IMR-90 (cell line): Measurements from ENCODE around the gene PEA15.

Experiments used
- BHLHE40 ChIP-seq: fragments of 150-350 bp; IDR thresholded peaks from 2 replicates; pipeline ENCODE4 v1.6.1; 2016; ENCODE audit warnings: mild to moderate bottlenecking, low read depth, low read length
- MAFK ChIP-seq: IDR thresholded peaks from 2 replicates; pipeline ENCODE4 v1.6.1; 2012; ENCODE audit warnings: low read depth, low read length, improper control_type of control experiment
- MXI1 ChIP-seq: IDR thresholded peaks from 2 replicates; pipeline ENCODE4 v1.6.1; 2012; ENCODE audit warnings: low read depth, mild to moderate bottlenecking, low read length, moderate library complexity, borderline replicate concordance
- POLR2A ChIP-seq: IDR thresholded peaks from 2 replicates; pipeline ENCODE4 v1.6.1; 2012; ENCODE audit warnings: mild to moderate bottlenecking, low read depth, low read length
- RAD21 ChIP-seq: IDR thresholded peaks from 2 replicates; pipeline ENCODE4 v1.6.1; 2012; ENCODE audit warnings: low read length, improper control_type of control experiment
- RFX5 ChIP-seq: IDR thresholded peaks from 2 replicates; pipeline ENCODE4 v1.8.0; 2012; ENCODE audit warnings: low read depth, mild to moderate bottlenecking, low read length, moderate library complexity
- SMC3 ChIP-seq: fragments of 150-350 bp; IDR thresholded peaks from 2 replicates; pipeline ENCODE4 v1.6.1; 2016; ENCODE audit warnings: low read depth, mild to moderate bottlenecking, antibody characterized with exemption, low read length, moderate library complexity
- TF ChIP-seq, protein P1 (sequence below): conservative IDR thresholded peaks from 2 replicates; pipeline ENCODE4 v1.5.1; 2012; ENCODE audit warnings: mild to moderate bottlenecking, low read depth, low read length, improper control_type of control experiment
- TF ChIP-seq, protein P2 (sequence below): fragments of 150-350 bp; IDR thresholded peaks from 2 replicates; pipeline ENCODE4 v1.6.1; 2016; ENCODE audit warnings: low read depth, mild to moderate bottlenecking, low read length, moderate library complexity, borderline replicate concordance

DNA sequence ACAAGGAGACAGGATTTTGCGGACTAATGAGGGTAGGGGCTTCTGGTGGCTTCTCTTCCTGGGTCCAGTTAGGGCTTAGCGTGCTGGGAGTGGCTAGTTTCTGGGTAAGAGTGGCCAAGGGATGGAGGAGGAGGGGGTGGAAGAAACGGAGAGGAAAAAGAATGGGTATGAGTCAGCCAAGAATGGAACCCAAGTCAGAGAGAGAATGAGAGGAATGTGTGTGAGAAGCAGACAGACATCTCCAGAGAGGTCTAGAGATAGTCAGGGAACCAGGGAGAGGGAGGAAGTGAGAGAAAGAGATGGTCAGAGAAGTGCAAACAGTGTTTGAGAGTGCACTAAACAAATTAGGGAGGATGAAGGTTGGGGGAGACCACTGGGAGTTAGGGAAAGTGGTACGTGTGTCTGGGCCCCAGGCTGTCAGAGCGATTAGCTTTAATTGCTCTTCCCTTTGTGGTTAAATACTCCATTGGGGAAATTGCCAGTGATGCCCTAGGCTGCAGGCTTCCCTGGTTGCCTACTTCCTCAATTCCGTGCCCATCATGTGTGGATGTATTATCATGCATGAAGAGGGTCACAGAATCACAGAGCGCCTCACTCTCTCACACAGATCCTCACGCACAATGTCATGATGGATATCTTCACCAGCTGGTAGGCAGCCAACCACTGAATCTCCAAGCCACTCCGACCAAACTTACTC lies 1.4 kb downstream of the PEA15 start:
- TF ChIP-seq, protein P1, sequence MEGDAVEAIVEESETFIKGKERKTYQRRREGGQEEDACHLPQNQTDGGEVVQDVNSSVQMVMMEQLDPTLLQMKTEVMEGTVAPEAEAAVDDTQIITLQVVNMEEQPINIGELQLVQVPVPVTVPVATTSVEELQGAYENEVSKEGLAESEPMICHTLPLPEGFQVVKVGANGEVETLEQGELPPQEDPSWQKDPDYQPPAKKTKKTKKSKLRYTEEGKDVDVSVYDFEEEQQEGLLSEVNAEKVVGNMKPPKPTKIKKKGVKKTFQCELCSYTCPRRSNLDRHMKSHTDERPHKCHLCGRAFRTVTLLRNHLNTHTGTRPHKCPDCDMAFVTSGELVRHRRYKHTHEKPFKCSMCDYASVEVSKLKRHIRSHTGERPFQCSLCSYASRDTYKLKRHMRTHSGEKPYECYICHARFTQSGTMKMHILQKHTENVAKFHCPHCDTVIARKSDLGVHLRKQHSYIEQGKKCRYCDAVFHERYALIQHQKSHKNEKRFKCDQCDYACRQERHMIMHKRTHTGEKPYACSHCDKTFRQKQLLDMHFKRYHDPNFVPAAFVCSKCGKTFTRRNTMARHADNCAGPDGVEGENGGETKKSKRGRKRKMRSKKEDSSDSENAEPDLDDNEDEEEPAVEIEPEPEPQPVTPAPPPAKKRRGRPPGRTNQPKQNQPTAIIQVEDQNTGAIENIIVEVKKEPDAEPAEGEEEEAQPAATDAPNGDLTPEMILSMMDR, result no peak
- TF ChIP-seq RAD21 (no peak), POLR2A (peak; percentile 49; the same call in 1 of the 2 replicates), MXI1 (no peak), SMC3 (no peak), MAFK (no peak), BHLHE40 (no peak), RFX5 (no peak)
- TF ChIP-seq, protein P2, sequence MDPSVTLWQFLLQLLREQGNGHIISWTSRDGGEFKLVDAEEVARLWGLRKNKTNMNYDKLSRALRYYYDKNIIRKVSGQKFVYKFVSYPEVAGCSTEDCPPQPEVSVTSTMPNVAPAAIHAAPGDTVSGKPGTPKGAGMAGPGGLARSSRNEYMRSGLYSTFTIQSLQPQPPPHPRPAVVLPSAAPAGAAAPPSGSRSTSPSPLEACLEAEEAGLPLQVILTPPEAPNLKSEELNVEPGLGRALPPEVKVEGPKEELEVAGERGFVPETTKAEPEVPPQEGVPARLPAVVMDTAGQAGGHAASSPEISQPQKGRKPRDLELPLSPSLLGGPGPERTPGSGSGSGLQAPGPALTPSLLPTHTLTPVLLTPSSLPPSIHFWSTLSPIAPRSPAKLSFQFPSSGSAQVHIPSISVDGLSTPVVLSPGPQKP, result no peak
